CD1c-positive myeloid dendritic cell (primary cell): ENCODE data around the gene DMRTB1.
A peak's percentile ranks its signal among the peaks of the same experiment; 100 is the strongest.
"Not testable (repeated sequence)": the region's sequence is repeated elsewhere in the genome, so short reads cannot be mapped to it uniquely, and the experiment has no call there.

Source experiments
- DNase-seq: peaks from one replicate; pipeline ENCODE4 v3.0.0-alpha.2; 2016; ENCODE audit errors: extremely low spot score

Gene DMRTB1

GRCh38 chr1:53459321-53460175, at the start of gene DMRTB1:
Gene DMRTB1, plus strand, starts transcription at chr1:53459399. Its CDS starts 55 bp downstream, at chr1:53459454.
- no peak for DNase-seq

- no peak for DNase-seq
Observed at GRCh38 chr1:53409695-53410094, 49.5 kb upstream of the DMRTB1 start.

- no peak for DNase-seq
Observed at GRCh38 chr1:53410100-53410541, 49.1 kb upstream of the DMRTB1 start.

DNA sequence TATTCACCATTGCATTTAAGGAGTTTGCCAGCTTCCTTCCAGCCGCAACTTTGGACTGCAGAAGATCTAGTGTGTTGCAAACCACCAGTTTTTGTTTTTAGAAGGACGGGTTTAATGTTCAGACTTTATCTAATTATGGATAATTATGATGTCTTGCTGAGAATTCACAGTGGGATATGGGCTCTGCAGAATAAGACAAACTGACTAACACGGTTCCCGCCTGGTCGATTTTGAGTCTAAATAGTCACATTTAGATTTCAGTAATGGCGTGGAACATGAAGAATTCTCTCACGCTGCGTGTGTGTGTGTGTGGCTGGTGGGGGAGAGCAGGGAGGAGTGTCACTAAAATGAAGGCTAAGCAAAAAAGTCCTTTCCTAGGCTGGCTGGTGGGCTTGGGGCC, 48.5 kb upstream of the DMRTB1 start:
- DNase-seq: no peak

- no peak for DNase-seq
Observed at GRCh38 chr1:53411541-53412152, 47.6 kb upstream of the DMRTB1 start.

- DNase-seq: no peak
Observed at GRCh38 chr1:53412285-53413174, 46.7 kb upstream of the DMRTB1 start.

DNA sequence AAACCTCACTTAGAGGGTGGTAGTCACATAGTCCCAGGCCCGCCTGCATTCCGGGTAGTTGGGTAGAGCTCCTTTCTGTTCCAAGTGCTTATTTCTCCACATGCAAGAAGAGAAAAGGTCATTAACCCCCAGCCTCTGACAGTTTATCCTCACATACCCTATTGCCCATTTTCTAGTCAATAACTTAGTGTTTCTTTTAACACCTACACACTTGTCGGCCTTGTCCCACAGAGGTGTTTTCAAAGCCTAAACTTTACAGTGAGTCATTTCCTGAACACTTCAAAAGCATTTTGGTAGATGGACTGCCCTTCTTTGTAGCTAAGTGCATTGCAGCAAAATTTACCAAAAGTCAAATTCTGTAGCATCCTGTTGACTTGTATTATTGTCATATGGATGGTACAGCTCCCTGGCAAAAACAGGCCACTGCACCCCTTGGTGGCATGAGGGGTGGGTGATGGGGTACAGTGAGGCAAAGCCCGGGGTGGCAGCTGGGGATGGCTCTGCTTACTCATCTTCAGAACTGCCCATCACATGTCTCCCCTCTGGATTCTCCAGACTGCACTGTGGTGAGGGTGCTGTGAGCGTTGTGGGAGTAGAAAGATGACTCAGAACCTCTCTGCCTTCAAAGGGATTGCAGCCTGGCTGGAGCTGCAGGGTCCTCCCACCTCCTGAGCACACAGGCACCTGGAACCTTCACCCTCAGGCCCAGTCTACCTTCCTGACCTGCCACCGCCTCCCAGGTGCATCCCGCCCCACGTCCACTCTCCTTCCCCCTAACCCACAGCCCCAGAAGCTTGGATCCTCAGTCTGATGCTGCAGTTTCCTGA, 45.8 kb upstream of the DMRTB1 start:
- DNase-seq: peak; percentile 18

DNA sequence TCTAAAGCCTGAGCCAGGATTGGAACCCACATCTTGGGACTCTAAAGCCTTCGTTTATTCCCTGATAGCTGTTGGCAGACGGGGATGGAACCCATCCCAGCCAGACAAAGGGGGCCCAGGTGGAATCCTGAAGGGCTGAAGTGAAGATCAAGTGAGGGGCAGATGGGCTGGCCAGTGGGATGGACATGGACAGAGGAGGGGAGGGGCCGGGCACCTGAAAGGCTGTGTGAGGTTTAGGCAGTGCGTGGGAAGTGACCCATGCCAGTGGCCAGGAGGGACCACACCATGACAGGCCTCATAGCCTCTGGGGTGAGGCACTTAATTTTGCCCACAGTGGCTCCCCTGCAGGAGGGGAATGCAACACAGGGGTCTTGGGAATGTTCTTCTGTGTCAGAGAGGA, 44.6 kb upstream of the DMRTB1 start:
- no peak for DNase-seq

- DNase-seq: no peak
Observed at GRCh38 chr1:53415432-53415831, 43.8 kb upstream of the DMRTB1 start.

- DNase-seq: no peak
Observed at GRCh38 chr1:53416269-53416813, 42.9 kb upstream of the DMRTB1 start.

GRCh38 chr1:53417074-53417511, 42.1 kb upstream of the DMRTB1 start:
- DNase-seq: peak; percentile 13

GRCh38 chr1:53419034-53419433, 40.2 kb upstream of the DMRTB1 start:
- DNase-seq: no peak

DNA sequence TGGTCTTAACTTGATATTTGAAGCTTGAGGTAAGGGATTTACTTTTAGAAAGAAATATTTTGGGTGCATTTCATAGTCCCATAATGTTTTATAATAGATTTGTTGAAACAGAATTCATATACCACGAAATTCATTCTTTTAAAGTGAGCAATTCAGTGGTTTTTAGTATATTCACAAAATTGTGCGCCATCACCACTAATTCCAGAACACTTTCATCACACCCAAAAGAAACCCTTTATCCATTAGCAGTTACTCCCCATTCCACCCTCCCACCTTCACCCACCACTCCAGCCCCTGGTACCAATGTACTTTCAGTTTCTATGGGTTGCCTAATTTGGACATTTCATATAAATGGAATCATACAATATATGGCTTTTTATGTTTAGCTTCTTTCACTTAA, 38.9 kb upstream of the DMRTB1 start:
- no peak for DNase-seq

- DNase-seq: no peak
Observed at GRCh38 chr1:53421208-53421607, 38.0 kb upstream of the DMRTB1 start.

DNA sequence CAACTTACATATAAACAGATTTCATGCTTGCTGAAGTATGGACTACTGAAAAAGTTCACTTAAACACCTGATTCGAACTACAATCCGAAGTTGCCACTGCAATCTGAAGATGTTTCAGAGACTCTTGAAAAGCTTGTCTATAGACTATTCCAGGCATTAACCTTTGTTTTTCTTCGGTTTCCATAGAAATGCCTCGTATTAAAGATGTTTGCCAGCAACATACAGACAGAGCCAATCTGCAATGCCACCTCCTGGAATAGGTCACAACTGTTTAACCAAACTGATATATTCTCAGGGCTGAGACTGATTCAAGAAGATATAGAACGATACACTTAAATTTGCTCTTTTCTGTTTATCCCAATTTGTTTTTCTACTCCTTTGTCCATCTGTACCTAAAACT, 28.9 kb upstream of the DMRTB1 start:
- no peak for DNase-seq

- DNase-seq: no peak
Observed at GRCh38 chr1:53430779-53431178, 28.4 kb upstream of the DMRTB1 start.

- no peak for DNase-seq
Observed at GRCh38 chr1:53431244-53431643, 28.0 kb upstream of the DMRTB1 start.

DNA sequence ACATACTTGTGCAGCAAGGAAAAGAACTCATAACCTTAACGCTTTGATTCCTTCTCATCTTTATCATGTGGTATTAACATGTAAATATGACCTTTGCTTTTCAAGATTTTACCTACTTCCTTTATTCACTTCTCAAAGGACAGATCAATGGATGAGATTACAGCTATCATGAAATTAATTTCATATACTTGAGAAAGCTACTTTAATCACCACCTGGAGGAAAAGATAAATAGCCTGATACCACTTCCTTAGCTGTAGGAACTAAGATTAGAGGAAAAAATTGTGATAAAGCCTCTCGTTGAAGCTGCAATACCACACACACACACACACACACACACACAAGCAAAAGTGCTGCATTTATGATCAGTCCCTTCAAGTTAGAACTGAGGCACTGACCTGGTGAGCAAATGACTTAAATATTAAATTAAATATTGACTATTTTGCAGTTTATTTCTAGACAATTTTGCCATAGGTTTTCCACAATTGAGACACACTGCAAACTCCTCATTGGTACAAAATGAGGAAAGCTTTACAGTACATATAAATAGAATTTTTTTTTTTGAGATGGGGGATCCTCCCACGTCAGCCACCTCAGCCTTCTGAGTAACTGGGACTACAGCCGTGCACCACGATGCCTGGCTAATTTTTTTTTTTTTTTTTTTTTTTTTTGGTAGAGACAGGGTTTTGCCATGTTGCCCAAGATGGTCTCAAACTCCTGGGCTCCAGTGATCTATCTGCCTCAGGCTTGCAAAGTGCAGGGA, 27.2 kb upstream of the DMRTB1 start:
- DNase-seq: no peak

- no peak for DNase-seq
Observed at GRCh38 chr1:53432611-53433010, 26.6 kb upstream of the DMRTB1 start.

DNA sequence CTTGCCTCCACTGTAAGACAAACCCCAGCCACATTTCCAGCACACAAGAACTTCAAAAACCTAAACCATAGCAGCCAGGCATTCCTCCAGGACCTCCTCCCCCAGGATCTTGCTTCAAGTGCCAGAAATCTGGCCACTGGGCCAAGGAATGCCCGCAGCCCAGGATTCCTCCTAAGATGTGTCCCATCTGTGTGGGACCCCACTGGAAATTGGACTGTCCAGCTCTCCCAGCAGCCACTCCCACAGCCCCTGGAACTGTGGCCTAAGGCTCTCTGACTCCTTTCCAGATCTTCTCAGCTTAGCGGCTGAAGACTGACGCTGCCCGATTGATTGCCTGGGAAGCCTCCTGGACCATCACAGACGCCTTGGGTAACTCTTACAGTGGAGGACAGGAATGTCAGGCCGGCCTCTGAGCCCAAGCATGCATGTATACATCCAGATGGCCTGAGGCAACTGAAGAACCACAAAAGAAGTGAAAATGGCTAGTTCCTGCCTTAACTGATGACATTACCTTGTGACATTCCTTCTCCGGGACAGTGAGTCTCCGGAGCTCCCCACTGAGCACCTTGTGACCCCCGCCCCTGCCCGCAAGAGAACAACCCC, 24.7 kb upstream of the DMRTB1 start:
- not testable (repeated sequence) for DNase-seq
